SU-DHL-6 (cell line): ENCODE results near the gene TMEM175.

ENCODE experiments used
- H2AFZ ChIP-seq: fragments of 200-600 bp; sonication (generic); 2 replicates; pipeline ENCODE4 v1.6.1; 2014; ENCODE audit warnings: low read depth, mild to moderate bottlenecking, moderate library complexity, mixed read lengths, antibody characterized with exemption, low read length; ENCODE audit not compliant: severe bottlenecking
- H3F3A ChIP-seq: fragments of 200-600 bp; shearing (Covaris generic); 2 replicates; pipeline ENCODE4 v1.6.0; 2016; ENCODE audit warnings: antibody characterized with exemption, mild to moderate bottlenecking; ENCODE audit not compliant: insufficient read depth
- H3K27ac ChIP-seq: fragments of 200-600 bp; sonication (generic); 2 replicates; pipeline ENCODE4 v1.5.1; 2016; ENCODE audit warnings: low read depth, mild to moderate bottlenecking, low read length, moderate library complexity, mixed read lengths
- H3K27me3 ChIP-seq: fragments of 200-600 bp; sonication (generic), shearing (Covaris generic); 2 replicates; pipeline ENCODE4 v1.6.0; 2014; ENCODE audit warnings: mild to moderate bottlenecking, low read length
- H3K36me3 ChIP-seq: fragments of 200-600 bp; sonication (generic); 2 replicates; pipeline ENCODE4 v1.6.1; 2014; ENCODE audit warnings: mild to moderate bottlenecking, low read length, mixed read lengths
- H3K4me2 ChIP-seq: fragments of 300-600, 200-600 bp; shearing (Covaris generic), sonication (generic); 2 replicates; pipeline ENCODE4 v1.6.0; 2014; ENCODE audit warnings: low read length, low read depth, mild to moderate bottlenecking; ENCODE audit not compliant: poor library complexity, severe bottlenecking
- H3K4me3 ChIP-seq: fragments of 200-600 bp; sonication (generic); 2 replicates; pipeline ENCODE4 v1.5.1; 2014; ENCODE audit warnings: antibody characterized with exemption, low read length, mild to moderate bottlenecking, mixed read lengths; ENCODE audit not compliant: insufficient read depth, poor library complexity, severe bottlenecking
- H3K79me2 ChIP-seq: fragments of 200-600 bp; sonication (generic); 2 replicates; pipeline ENCODE4 v1.6.1; 2014; ENCODE audit warnings: mild to moderate bottlenecking, low read length, moderate library complexity; ENCODE audit not compliant: insufficient read depth
- H3K9ac ChIP-seq: fragments of 200-600 bp; sonication (generic); 2 replicates; pipeline ENCODE4 v1.7.0; 2014; ENCODE audit warnings: mild to moderate bottlenecking, low read length
- H3K9me2 ChIP-seq: fragments of 200-600 bp; sonication (generic); replicated peaks from 2 replicates; pipeline ENCODE4 v1.6.1; 2014; ENCODE audit warnings: low read length; ENCODE audit not compliant: insufficient read depth
- H3K9me3 ChIP-seq: fragments of 200-600 bp; sonication (generic); 2 replicates; pipeline ENCODE4 v1.6.1; 2014; ENCODE audit warnings: low read length, mixed read lengths; ENCODE audit not compliant: insufficient read depth
- H4K20me1 ChIP-seq: fragments of 200-600 bp; sonication (generic); 2 replicates; pipeline ENCODE4 v1.6.1; 2014; ENCODE audit warnings: low read depth, mild to moderate bottlenecking, antibody characterized with exemption, low read length, moderate library complexity, mixed read lengths
- CTCF ChIP-seq: fragments of 200-600 bp; sonication (generic); IDR thresholded peaks from one replicate; pipeline ENCODE4 v1.5.1; 2017; ENCODE audit warnings: antibody characterized with exemption, mild to moderate bottlenecking, low read length, moderate library complexity; ENCODE audit not compliant: insufficient read depth, poor library complexity, severe bottlenecking
- EZH2phosphoT487 ChIP-seq: fragments of 200-600 bp; sonication (generic), shearing (Covaris generic); conservative IDR thresholded peaks from 2 replicates; pipeline ENCODE4 v1.6.1; 2018; ENCODE audit warnings: mild to moderate bottlenecking, antibody characterized with exemption, low read length, moderate library complexity, mixed read lengths

Gene TMEM175

GRCh38 chr4:915041-915474, 17.2 kb upstream of the TMEM175 start:
- TF ChIP-seq EZH2phosphoT487 (no peak), CTCF (no peak)
- H3K27me3 ChIP-seq, result no peaks in the 10 kb centered on the region
- no peak overlapping the region for H3K4me3 ChIP-seq
- H2AFZ ChIP-seq, result no peak overlapping the region
- no peaks in the 10 kb centered on the region; the same call in 1 of the 2 replicates for H3K9me3 ChIP-seq
- H3K79me2 ChIP-seq, result peaks cover 64% of the 10 kb centered on the region
- H3K9ac ChIP-seq, result no peak overlapping the region
- no peaks in the 10 kb centered on the region for H3F3A ChIP-seq
- H3K9me2 ChIP-seq, result no peaks in the 10 kb centered on the region
- peaks cover 7% of the 10 kb centered on the region; the same call in 1 of the 2 replicates for H4K20me1 ChIP-seq
- peak overlapping the region; percentile 38 for H3K4me2 ChIP-seq
- no peaks in the 10 kb centered on the region for H3K36me3 ChIP-seq
- H3K27ac ChIP-seq, result no peak overlapping the region

GRCh38 chr4:915595-915994, 16.7 kb upstream of the TMEM175 start:
- H3K4me2 ChIP-seq, result peak overlapping the region; percentile 38
- H2AFZ ChIP-seq, result no peak overlapping the region
- peaks cover 69% of the 10 kb centered on the region for H3K79me2 ChIP-seq
- TF ChIP-seq EZH2phosphoT487 (no peak), CTCF (no peak)
- H3K36me3 ChIP-seq, result no peaks in the 10 kb centered on the region
- H3K9me2 ChIP-seq, result no peaks in the 10 kb centered on the region
- H3K4me3 ChIP-seq, result no peak overlapping the region
- H3K27me3 ChIP-seq, result no peaks in the 10 kb centered on the region
- no peaks in the 10 kb centered on the region; the same call in 1 of the 2 replicates for H3K9me3 ChIP-seq
- no peak overlapping the region for H3K9ac ChIP-seq
- H3F3A ChIP-seq, result no peaks in the 10 kb centered on the region
- H4K20me1 ChIP-seq, result peaks cover 7% of the 10 kb centered on the region; the same call in 1 of the 2 replicates
- H3K27ac ChIP-seq, result no peak overlapping the region

- Histone ChIP-seq H3K27me3 (no peaks in the 10 kb centered on the region), H3K4me3 (no peak overlapping the region), H3K4me2 (no peak overlapping the region), H3F3A (peaks cover 2% of the 10 kb centered on the region; the same call in 1 of the 2 replicates), H3K36me3 (no peaks in the 10 kb centered on the region), H3K79me2 (peaks cover 82% of the 10 kb centered on the region), H3K9ac (no peak overlapping the region), H3K9me3 (no peaks in the 10 kb centered on the region; the same call in 1 of the 2 replicates), H2AFZ (no peak overlapping the region), H3K27ac (no peak overlapping the region), H3K9me2 (no peaks in the 10 kb centered on the region), H4K20me1 (peaks cover 7% of the 10 kb centered on the region; the same call in 1 of the 2 replicates)
- no peak for TF ChIP-seq CTCF
- TF ChIP-seq EZH2phosphoT487, result no peak
These were observed 14.8 kb upstream of the TMEM175 start for GRCh38 chr4:917466-917865.

GRCh38 chr4:917992-918391, 14.3 kb upstream of the TMEM175 start:
- Histone ChIP-seq H4K20me1 (peaks cover 7% of the 10 kb centered on the region; the same call in 1 of the 2 replicates), H3F3A (peaks cover 7% of the 10 kb centered on the region; the same call in 1 of the 2 replicates), H3K4me3 (no peak overlapping the region)

More at GRCh38 chr4:917992-918391, 14.3 kb upstream of the TMEM175 start:
- TF ChIP-seq EZH2phosphoT487, result no peak
- TF ChIP-seq CTCF, result no peak
- Histone ChIP-seq H3K79me2 (peaks cover 87% of the 10 kb centered on the region), H3K4me2 (no peak overlapping the region), H3K9ac (no peak overlapping the region), H3K9me3 (no peaks in the 10 kb centered on the region; the same call in 1 of the 2 replicates), H2AFZ (no peak overlapping the region), H3K27ac (no peak overlapping the region), H3K36me3 (no peaks in the 10 kb centered on the region), H3K9me2 (no peaks in the 10 kb centered on the region), H3K27me3 (no peaks in the 10 kb centered on the region)
